A549 (cell line): ENCODE results near the gene DIAPH1. TPM values are rescaled to one million over a fixed set of nuclear protein-coding genes. Genes with fewer than 3 reads are reported as not detected.

Source experiments
- ATAC-seq, 2 experiments: fragments of 200-7000 bp in 1 of 2; fragments of >200 bp in 1 of 2; cut with Nextera tagmentation in 1 of 2; cut with Tn5 transposase in 1 of 2; 3 replicates each; pipeline versions ENCODE4 v1.8.0 to v1.9.1; 2018 to 2020; ENCODE audit warnings: mild to moderate bottlenecking in 1 of 2, moderate library complexity in 1 of 2
- CTCF ChIA-PET: fragments of 300-600 bp; sonication (Branson Sonifier 250); formaldehyde crosslinking; extraction: SDS; loops from one replicate; lab custom pipeline; 2021; ENCODE audit warnings: antibody characterized with exemption, inconsistent platforms; lab: Yijun Ruan, JAX
- POLR2A ChIA-PET: fragments of 350-600 bp; formaldehyde crosslinking; extraction: SDS; loops from one replicate; lab custom pipeline; 2021; ENCODE audit warnings: antibody characterized with exemption, inconsistent platforms; lab: Yijun Ruan, JAX
- DNase-seq, 2 experiments: peaks; one replicate each; pipeline versions ENCODE4 v3.0.0 to v3.0.0-alpha.2; 2011 to 2016; ENCODE audit warnings: low read depth in 1 of 2, low spot score in 1 of 2
- FAIRE-seq: peaks from 2 replicates; lab custom pipeline; 2011; peaks lifted over from hg19 to GRCh38; lab: Jason Lieb, UNC
- H3K27ac ChIP-seq, 2 experiments: fragments of >200 bp; sonication (Bioruptor Twin); formaldehyde crosslinking; 3 replicates each; pipeline ENCODE4 v1.5.1; 2016 to 2017
- H3K4me1 ChIP-seq: fragments of >200 bp; sonication (Bioruptor Twin); formaldehyde crosslinking; 3 replicates; pipeline ENCODE4 v1.6.1; 2016
- H3K4me2 ChIP-seq: fragments of >200 bp; sonication (Bioruptor Twin); formaldehyde crosslinking; 3 replicates; pipeline ENCODE4 v1.6.1; 2016
- H3K4me3 ChIP-seq: fragments of >200 bp; sonication (Bioruptor Twin); formaldehyde crosslinking; 3 replicates; pipeline ENCODE4 v1.5.1; 2016
- H3K9me3 ChIP-seq: fragments of >200 bp; sonication (Bioruptor Twin); formaldehyde crosslinking; 3 replicates; pipeline ENCODE4 v1.6.1; 2016
- CBX2 ChIP-seq: fragments of 200-600 bp; sonication (generic); IDR thresholded peaks from 2 replicates; pipeline ENCODE4 v1.6.1; 2016; ENCODE audit warnings: low read depth, mild to moderate bottlenecking, borderline replicate concordance
- CEBPB ChIP-seq, 2 experiments: fragments of >200 bp in 1 of 2; sonication (Bioruptor Twin) in 1 of 2; formaldehyde crosslinking in 1 of 2; IDR thresholded peaks; 2 replicates each; pipeline ENCODE4 v1.6.1; 2012 to 2016
- CHD2 ChIP-seq: fragments of 150-350 bp; IDR thresholded peaks from 2 replicates; pipeline ENCODE4 v1.6.1; 2014; ENCODE audit warnings: low read length; ENCODE audit not compliant: partially characterized antibody
- CHD4 ChIP-seq: fragments of 200-600 bp; sonication (generic); IDR thresholded peaks from 2 replicates; pipeline ENCODE4 v1.6.1; 2016; ENCODE audit warnings: antibody characterized with exemption, mild to moderate bottlenecking, borderline replicate concordance
- CTCF ChIP-seq: fragments of >200 bp; sonication (Bioruptor Twin); formaldehyde crosslinking; IDR thresholded peaks from 3 replicates; pipeline ENCODE4 v1.5.1; 2016
- E2F6 ChIP-seq: IDR thresholded peaks from 2 replicates; pipeline ENCODE4 v1.6.1; 2012; ENCODE audit warnings: low read depth, borderline replicate concordance
- EHF ChIP-seq: fragments of 250-450 bp; sonication (Bioruptor Pico); IDR thresholded peaks from 2 replicates; pipeline ENCODE4 v1.5.0; 2020; ENCODE audit warnings: mild to moderate bottlenecking
- EHMT2 ChIP-seq: fragments of 200-600 bp; sonication (generic); IDR thresholded peaks from 2 replicates; pipeline ENCODE4 v1.6.1; 2016; ENCODE audit warnings: antibody characterized with exemption, low read depth, mild to moderate bottlenecking, moderate library complexity
- EP300 ChIP-seq, 2 experiments: fragments of >200 bp; sonication (Bioruptor Twin); formaldehyde crosslinking; IDR thresholded peaks; 2 replicates in 1 of 2; 3 replicates in 1 of 2; pipeline ENCODE4 v1.6.1; 2016 to 2017
- ESRRA ChIP-seq: fragments of 150-350 bp; IDR thresholded peaks from 2 replicates; pipeline ENCODE4 v1.6.1; 2014; ENCODE audit warnings: mild to moderate bottlenecking, low read length, borderline replicate concordance
- FOSB ChIP-seq: fragments of 250-450 bp; sonication (Bioruptor Pico); IDR thresholded peaks from 2 replicates; pipeline ENCODE4 v1.5.0; 2020; ENCODE audit warnings: mild to moderate bottlenecking, moderate library complexity
- FOSL2 ChIP-seq, 2 experiments: fragments of 450-650 bp in 1 of 2; fragments of >200 bp in 1 of 2; sonication (Bioruptor Twin) in 1 of 2; formaldehyde crosslinking; IDR thresholded peaks; 2 replicates each; pipeline versions ENCODE4 v1.5.0 to v1.6.1; 2016 to 2020; ENCODE audit warnings: mild to moderate bottlenecking in 1 of 2, moderate library complexity in 1 of 2
- GATA3 ChIP-seq: IDR thresholded peaks from 2 replicates; pipeline ENCODE4 v1.6.1; 2012; ENCODE audit warnings: borderline replicate concordance
- HEYL ChIP-seq: fragments of 250-450 bp; sonication (Bioruptor Pico); IDR thresholded peaks from 2 replicates; pipeline ENCODE4 v1.8.0; 2021; ENCODE audit warnings: mild to moderate bottlenecking, moderate library complexity
- HMGXB4 ChIP-seq: fragments of 250-450 bp; sonication (Bioruptor Pico); IDR thresholded peaks from 2 replicates; pipeline ENCODE4 v1.5.0; 2021; ENCODE audit warnings: mild to moderate bottlenecking, moderate library complexity, borderline replicate concordance
- HOXB13 ChIP-seq: fragments of 250-450 bp; sonication (Bioruptor Pico); IDR thresholded peaks from 2 replicates; pipeline ENCODE4 v1.5.0; 2020; ENCODE audit warnings: low read depth, mild to moderate bottlenecking, moderate library complexity
- JUN ChIP-seq, 2 experiments: fragments of >200 bp; sonication (Bioruptor Twin); formaldehyde crosslinking; IDR thresholded peaks; 2 replicates in 1 of 2; 3 replicates in 1 of 2; pipeline ENCODE4 v1.6.1; 2016 to 2017
- JUNB ChIP-seq: fragments of >200 bp; sonication (Bioruptor Twin); formaldehyde crosslinking; IDR thresholded peaks from 2 replicates; pipeline ENCODE4 v1.6.1; 2016
- MAFK ChIP-seq: fragments of 450-650 bp; IDR thresholded peaks from 2 replicates; pipeline ENCODE4 v1.6.1; 2014; ENCODE audit not compliant: partially characterized antibody
- MAX ChIP-seq: IDR thresholded peaks from 2 replicates; pipeline ENCODE4 v1.6.1; 2012
- MAZ ChIP-seq: fragments of 150-350 bp; IDR thresholded peaks from 2 replicates; pipeline ENCODE4 v1.6.1; 2014; ENCODE audit warnings: antibody characterized with exemption, low read depth, low read length, borderline replicate concordance
- MYC ChIP-seq: IDR thresholded peaks from 2 replicates; pipeline ENCODE4 v1.6.1; 2012; ENCODE audit warnings: mild to moderate bottlenecking, inconsistent platforms, low read length, improper control_type of control experiment, borderline replicate concordance
- NPAS2 ChIP-seq: fragments of 250-450 bp; sonication (Bioruptor Pico); IDR thresholded peaks from 2 replicates; pipeline ENCODE4 v1.8.0; 2022; ENCODE audit warnings: mild to moderate bottlenecking, moderate library complexity, borderline replicate concordance
- NR3C1 ChIP-seq: fragments of >200 bp; sonication (Bioruptor Twin); formaldehyde crosslinking; IDR thresholded peaks from 3 replicates; pipeline ENCODE4 v1.6.1; 2017
- PHF8 ChIP-seq: fragments of 200-600 bp; sonication (generic); IDR thresholded peaks from 2 replicates; pipeline ENCODE4 v1.6.1; 2016; ENCODE audit warnings: low read depth, mild to moderate bottlenecking, antibody characterized with exemption, moderate library complexity, borderline replicate concordance
- POLR2AphosphoS2 ChIP-seq: conservative IDR thresholded peaks from 2 replicates; pipeline ENCODE4 v1.6.1; 2012; ENCODE audit warnings: low read length, improper control_type of control experiment, inconsistent platforms
- REST ChIP-seq: fragments of 200-600 bp; sonication (generic); IDR thresholded peaks from 2 replicates; pipeline ENCODE4 v1.6.1; 2016; ENCODE audit warnings: antibody characterized with exemption, mild to moderate bottlenecking, moderate library complexity
- RFX5 ChIP-seq: fragments of 450-650 bp; IDR thresholded peaks from 2 replicates; pipeline ENCODE4 v1.7.1; 2014; ENCODE audit warnings: antibody characterized with exemption, mild to moderate bottlenecking, moderate library complexity
- SMC3 ChIP-seq: fragments of >200 bp; sonication (Bioruptor Twin); formaldehyde crosslinking; IDR thresholded peaks from 3 replicates; pipeline ENCODE4 v1.6.1; 2018; ENCODE audit warnings: inconsistent platforms
- TP53 ChIP-seq: fragments of 250-450 bp; sonication (Bioruptor Pico); IDR thresholded peaks from 2 replicates; pipeline ENCODE4 v1.5.0; 2021; ENCODE audit warnings: mild to moderate bottlenecking, moderate library complexity
- USF2 ChIP-seq: fragments of 450-650 bp; IDR thresholded peaks from 2 replicates; pipeline ENCODE4 v1.6.1; 2014; ENCODE audit warnings: antibody characterized with exemption
- ZSCAN20 ChIP-seq: fragments of 250-450 bp; sonication (Bioruptor Pico); IDR thresholded peaks from 2 replicates; pipeline ENCODE4 v1.8.0; 2022; ENCODE audit warnings: mild to moderate bottlenecking, moderate library complexity
- WGBS: methylation state at CpG from one replicate; pipeline ENCODE4 v1.1.6; 2017; ENCODE audit errors: missing lambda C conversion rate; 5-methylcytosine and 5-hydroxymethylcytosine counted together
- polyA plus RNA-seq, 4 experiments: library from polyadenylated mRNA; depleted of rRNA in 3 of 4; stranded (reverse); fragments of >200 nt; fragmentation: RNase III in 1 of 4; extraction: RNeasy Plus Mini Kit Qiagen cat#74134 plus additional on column Dnase treatment in 1 of 4; gene quantifications; 2 replicates in 3 of 4; 3 replicates in 1 of 4; pipeline ENCODE4 v1.2.3, GENCODE V29; 2011 to 2017

DIAPH1 gene
- polyA plus RNA-seq, 2 of the 4 experiments (the other 2 are of a cell fraction), result 53.4 to 59.8 TPM

GRCh38 chr5:141475625-141476131, 143.1 kb downstream of the DIAPH1 start, which contains the start of gene PCDHGC3:
PCDHGC3 (plus strand) TSS chr5:141475966; CDS start chr5:141476117, 151 bp downstream.
- peak; percentile 99 to 100 for ATAC-seq
- Histone ChIP-seq H3K4me2 (peak within 1 kb of the TSS; percentile 73), H3K4me3 (peak within 1 kb of the TSS; percentile 55), H3K9me3 (no peaks in the 10 kb centered on the region; the same call in 2 of the 3 replicates), H3K27ac (peak within 1 kb of the TSS; percentile 38 to 78), H3K4me1 (no peaks in the 10 kb centered on the region)
- 1% methylated on average over 28 of the region's 28 CpGs for WGBS
- CTCF ChIA-PET, result interaction anchor here (0.7 to 2.6 kb wide), 19 partner anchors 8 to 126 kb away, joined by 3 to 24 read pairs (median 4); partner anchors contain the start of genes PCDHGA7, PCDHGB1, PCDHGB3 and PCDHGC4
- peak; percentile 87 to 95 for DNase-seq
- POLR2A ChIA-PET, result no interaction called here
- FAIRE-seq, result no peak
- TF ChIP-seq USF2 (0 out of 2 replicates have a peak, but pooled peaks have one; percentile 10), RFX5 (no peak), ESRRA (no peak), HOXB13 (CRISPR knock-in tag) (no peak), REST (no peak), CHD2 (no peak), JUNB (no peak), EHF (no peak), CEBPB (IDR thresholded peaks at IDR 0.05) (no peak), MAFK (no peak), HMGXB4 (CRISPR knock-in tag) (no peak), MAX (peak; percentile 88), POLR2AphosphoS2 (no peak), ZSCAN20 (CRISPR knock-in tag) (no peak), NR3C1 (no peak), CTCF (peak; percentile 25; the same call in 1 of the 3 replicates), JUN (IDR thresholded peaks at IDR 0.05) (no peak), TP53 (CRISPR knock-in tag) (no peak), EP300 (IDR thresholded peaks at IDR 0.05) (no peak), E2F6 (peak; percentile 75), SMC3 (no peak; the same call in 2 of the 3 replicates), GATA3 (no peak), MYC (no peak), NPAS2 (no peak), FOSB (CRISPR knock-in tag) (no peak), CBX2 (no peak), PHF8 (no peak), FOSL2 (IDR thresholded peaks at IDR 0.05) (no peak), FOSL2 (CRISPR knock-in tag; IDR thresholded peaks at IDR 0.05) (no peak), MAZ (no peak), EHMT2 (no peak), HEYL (CRISPR knock-in tag) (no peak), CHD4 (no peak)
